Occipital lobe (tissue), 2 donors: ENCODE measurements around the gene RNF152. TPM values are rescaled to one million over a fixed set of nuclear protein-coding genes. Genes with fewer than 3 reads are reported as not detected.

Source experiments
- DNase-seq: peaks from one replicate; lab custom pipeline; 2025; lab: John Stamatoyannopoulos, UW
- total RNA-seq: library from RNA; depleted of rRNA; stranded (reverse); fragments of >200 nt; gene quantifications from one replicate; pipeline ENCODE4 v1.2.3, GENCODE V29; 2014

RNF152 gene
- total RNA-seq, 1 donor from 2014 or later = 97.9 TPM

DNA sequence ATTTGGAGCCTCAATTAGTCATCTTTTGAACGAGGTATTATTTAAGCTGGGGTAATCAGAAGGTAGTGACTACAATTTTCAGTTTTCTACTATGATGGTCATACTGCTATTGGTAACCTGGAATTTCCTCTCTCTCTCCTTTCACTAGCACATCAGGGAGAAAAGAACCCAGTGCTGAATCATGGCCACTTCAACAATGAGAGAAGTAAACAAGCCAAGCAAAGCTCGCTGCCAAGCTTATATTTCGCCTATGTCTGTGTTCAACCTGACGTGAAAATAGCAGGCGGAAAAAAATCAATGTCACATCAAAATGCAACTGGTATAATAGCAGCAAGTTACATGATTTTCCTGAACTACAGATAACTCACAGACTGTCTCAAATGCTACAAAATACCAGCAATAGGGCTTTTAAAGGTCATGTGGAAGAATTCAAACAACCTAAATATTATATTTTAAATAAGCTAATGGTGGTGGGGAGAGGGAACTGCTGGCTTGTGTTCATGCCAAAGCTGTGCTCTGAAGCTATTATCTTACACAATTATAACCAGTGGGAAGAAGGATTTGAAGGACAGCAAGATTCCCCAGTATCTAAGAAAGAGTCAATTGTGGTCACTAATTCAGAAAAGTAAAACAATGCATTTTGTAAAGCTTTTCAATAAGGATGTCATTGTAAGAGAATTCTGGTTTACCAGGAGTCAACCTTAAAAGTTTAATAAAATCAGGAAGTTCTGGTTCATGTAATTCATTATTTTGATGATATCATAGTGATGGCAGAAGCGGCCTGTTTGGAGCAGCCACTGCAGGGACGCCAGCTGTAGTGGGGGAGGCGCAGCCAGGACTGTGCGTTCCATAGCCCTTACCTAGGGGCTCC lies 38.0 kb downstream of the RNF152 start:
- no peak for DNase-seq

DNA sequence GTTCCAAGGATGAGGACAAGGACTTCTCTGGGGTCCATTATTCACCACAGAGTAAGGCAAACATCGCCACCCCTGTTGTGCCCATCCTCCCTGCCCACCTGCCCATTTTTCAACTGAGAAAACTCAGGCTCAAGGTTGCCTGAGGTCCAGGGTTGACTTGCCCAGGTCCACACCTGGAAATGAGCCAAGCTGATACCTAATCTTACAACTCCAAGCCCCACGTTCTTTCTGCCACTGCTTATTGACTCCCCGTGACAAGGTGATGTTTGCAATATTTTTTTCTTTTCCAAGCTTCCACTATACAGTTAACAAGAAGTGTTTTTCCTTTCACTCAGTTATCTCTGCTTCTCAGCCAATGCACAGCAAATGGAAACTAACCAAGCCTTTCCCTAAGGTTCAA lies 39.0 kb downstream of the RNF152 start:
- no peak for DNase-seq

DNA sequence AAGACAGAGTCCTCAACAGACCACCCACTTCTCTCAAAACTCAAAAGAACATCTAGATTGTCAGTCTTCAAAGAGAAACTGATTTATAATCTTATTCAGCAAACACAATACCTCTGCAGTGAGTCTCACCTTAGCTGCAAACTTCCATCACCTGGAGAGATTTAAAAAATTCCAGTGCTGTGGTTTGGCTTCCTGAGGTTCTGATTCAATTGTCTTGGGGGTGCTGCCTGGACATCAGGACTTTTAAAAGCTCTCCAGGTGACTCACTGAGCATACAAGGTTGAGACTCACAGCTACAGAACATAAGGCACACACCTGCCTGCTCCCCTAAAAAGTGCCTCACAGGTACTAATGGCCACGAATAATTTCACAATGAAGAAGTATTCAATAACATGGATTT lies 40.3 kb downstream of the RNF152 start:
- no peak for DNase-seq

DNA sequence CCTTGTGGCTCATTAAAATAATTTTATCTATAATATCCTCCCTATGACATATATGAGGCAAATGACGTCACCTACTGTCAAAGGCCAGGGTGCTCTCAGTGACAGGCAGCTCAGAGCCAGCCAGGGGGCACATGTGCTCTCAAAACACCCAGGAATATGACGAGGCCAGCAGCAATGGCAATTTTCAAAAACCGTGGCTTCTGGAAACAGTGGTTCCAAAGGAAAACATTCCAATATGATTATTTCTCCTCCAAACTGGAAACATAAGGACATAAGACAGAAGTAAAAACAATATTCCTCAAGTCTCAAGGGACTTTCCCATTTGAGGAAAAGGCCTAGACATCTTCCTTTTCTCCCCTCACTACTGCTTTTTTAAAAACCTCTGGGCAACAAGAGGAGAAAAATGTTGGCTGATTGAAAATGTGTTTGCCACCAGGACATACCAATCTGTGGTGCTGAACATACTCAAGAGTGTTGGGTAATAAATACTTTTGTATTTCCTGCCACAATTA lies 40.8 kb downstream of the RNF152 start:
- DNase-seq = no peak

DNA sequence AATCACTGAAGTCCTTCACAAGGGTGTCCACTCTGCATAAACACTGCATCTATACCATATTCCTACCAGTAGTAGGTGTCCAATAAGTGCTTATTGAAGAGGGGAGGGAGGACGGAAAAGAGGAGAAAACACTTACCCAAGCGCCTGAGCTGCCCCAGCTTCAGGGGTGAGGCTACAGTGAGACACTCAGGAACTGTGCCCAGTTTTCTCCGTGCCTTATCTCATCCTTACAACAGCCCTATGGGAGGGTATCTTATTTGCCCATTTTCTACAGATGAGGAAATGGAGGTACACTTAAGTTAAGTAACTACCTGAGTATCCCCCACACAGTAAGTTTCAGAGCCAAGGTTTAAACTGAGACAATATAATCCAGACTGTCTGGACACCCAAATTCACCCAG lies 41.5 kb downstream of the RNF152 start:
- DNase-seq = no peak

DNA sequence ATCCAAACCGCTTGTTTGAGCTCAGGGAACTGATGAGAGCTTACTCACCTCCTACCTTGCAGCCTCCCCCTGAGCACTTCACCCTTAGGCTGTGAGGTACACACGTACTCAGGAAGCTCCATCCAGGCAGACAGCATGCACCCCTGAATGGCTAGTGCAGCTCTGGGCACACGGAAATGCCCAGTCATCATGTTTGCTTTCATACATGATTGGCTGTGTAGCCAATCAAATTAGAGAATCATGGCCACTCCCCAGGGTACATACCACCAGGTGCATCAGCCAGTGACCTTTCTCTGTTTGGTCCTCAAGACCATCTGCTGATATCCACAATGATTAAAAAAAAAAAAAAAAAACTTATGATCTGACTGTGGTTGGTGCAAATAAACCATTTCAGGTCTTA lies 42.1 kb downstream of the RNF152 start:
- no peak for DNase-seq

DNA sequence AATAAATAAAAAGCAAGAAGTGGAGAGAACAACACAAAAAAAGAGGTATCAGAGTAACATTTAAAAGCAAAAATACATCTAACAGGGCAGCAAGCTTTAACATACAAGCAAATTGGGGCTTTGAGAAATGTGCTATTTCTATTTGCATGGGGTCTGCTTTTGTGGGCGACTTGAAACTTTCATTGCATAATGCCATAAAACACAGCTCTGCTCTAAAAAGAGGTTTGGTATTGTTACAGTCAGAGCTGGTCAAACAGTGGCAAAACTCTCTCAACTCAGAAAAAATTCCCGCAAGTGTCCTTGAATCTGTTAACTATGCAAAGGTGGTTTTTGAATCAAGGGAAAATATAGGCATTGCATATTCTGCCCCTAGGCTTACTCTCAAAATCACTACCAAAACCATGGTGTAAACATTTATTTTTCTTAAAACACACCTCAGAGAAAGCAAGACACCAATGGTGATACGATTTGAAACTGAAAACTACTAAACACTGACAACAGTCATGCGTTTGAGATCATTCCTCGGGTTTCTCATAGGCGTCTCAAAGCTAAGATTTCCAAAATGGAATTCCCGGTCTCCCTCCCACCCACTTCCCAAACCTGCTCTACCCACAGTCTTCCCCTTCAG lies 45.5 kb downstream of the RNF152 start:
- no peak for DNase-seq

DNA sequence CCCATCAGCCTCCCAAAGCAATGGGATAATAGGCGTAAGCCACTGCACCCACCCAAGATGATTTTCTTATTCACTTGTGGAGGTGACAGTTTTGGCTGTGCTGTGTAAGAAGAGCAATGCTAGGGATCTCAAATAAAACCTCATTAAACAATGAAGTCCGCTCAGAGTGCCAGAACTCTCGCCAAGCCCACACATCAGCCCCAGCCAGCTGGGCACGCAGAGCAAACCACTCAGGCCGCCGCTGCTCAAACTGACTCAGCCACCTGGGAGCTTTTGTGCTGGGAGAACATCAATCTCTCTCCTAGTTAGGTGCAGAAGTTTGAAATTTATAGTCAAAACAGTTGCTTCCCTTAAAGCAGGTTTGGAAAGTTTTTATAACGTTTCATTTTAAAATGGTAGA lies 47.6 kb downstream of the RNF152 start:
- DNase-seq = no peak

DNA sequence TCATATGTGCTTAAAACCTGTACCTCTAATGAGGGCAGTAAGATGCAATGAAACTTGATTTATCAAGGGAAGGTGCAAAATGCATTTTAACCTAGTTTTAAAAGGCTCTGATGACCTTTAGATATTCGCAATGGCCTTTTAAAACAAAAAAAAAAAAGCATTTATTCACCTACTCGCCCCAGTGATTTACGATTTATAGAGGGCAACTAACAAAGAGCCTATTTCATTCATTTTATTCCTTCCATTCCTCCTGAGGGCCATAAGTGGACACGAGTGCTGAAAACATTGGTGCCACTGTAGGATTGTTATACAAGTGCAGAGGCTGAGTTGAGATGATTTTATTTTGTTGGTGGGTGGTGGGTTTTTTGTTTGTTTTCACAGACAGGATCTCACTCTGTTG lies 48.1 kb downstream of the RNF152 start:
- no peak for DNase-seq

DNA sequence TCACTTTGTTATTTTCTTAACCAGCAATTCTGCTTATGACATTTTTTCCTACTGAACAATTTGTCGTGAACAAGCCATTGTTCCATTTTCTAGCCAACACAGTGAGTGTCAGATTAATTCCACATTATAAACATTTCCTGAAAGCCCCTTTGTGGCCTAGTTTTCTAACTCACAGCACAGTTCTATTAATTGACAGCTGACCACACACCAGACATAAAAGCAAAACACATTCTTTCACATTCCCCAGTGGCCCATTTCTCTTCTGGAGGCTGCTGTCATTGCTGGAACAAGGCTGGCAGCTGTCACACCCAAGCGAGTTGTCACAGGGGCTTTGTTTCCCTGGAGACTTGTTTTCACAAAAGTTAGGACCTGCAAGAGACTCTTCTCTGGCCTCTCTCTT lies 50.7 kb downstream of the RNF152 start:
- DNase-seq = no peak

DNA sequence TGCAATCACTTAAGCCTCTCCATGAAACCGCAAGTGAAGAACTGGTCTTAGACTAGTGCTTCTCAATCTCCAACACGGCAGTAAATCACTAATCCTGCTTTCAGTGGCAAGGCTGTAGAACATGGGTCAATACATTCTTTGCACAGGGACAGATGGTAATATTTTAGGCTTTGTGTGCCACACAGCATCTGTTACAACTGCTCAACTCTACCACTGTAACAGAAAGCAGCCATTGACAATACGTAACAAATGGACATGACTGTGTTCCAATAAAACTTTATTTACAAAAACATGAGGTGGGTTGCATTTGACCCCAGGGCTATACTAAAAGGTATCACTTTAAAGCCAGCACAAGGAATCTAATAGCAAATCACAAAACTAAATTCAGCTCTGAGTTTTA lies 51.1 kb downstream of the RNF152 start:
- DNase-seq = no peak

DNA sequence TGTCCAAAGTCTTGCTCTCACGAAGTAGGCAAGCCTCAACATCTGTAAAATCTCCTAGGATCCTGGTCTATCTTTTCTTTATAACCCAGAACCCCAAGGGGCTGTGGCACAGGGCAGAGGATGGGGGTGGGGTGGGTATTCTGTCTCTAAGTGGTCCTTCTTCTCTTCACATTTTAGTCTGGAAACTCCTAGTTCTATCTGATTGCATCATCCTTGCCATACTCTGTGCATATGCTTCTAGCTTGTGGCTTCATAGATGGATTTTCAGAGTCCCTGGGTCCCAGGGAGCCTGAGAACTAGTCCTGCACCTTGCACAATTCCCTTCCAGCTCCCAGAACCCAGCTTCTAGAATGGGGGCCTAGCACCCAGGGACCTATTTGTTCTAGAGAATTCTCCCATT lies 52.5 kb downstream of the RNF152 start:
- DNase-seq = no peak

DNA sequence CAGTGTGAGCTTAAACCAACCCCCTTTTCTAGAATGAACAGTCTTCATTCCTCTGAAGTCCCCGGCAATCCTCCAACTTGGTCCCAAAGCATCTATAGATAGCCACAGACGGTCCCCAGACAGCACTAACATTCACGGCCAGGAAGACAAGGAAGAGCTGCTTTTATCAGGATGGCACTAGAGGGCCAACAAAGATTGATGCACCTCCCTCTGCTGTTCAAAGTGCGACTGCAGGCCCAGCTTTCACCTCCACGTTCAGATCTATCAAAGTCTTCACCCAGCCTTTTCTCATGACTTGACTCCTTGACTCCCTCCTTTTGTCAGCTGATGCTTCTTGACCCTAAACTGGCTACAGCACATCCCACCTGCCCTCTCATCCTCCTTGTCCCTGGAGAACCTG lies 54.3 kb downstream of the RNF152 start:
- no peak for DNase-seq

DNA sequence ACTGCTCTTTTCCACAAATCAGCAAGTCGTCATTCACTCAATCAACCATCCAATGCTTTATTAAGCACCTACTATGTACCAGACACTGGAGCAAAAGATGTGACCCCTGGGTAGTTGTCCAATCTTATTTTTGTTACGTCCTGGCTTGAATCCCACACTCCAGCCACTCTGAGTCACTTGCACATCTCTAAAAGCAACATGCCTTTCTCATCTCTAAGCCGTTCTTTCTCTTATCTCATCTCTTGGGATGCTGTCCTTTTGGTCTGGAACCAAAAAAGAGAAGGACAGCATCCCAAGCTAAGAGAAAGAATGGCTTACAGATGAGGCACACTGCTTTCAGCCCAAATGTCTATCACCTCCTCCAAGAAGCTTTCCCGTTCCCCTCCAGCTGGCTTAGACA lies 58.8 kb downstream of the RNF152 start:
- no peak for DNase-seq

DNA sequence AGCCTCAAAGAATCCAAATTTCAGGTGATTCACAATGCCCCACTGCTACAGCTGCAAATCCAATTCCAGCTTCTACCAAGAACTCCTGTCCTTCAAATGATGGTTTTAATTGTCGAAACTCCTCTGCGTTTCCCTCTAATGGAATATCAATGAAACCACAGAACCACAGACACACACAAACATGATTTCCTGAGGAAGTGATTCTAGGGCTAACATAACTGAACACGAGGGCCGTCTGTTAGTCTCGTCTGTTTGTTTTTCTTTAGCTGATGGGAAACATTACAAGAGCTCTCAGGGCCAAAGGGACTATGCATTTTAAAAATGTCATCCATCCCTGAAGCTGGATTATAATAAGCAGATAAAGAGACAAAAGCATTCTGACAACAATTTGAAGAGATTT lies 59.4 kb downstream of the RNF152 start:
- no peak for DNase-seq

DNA sequence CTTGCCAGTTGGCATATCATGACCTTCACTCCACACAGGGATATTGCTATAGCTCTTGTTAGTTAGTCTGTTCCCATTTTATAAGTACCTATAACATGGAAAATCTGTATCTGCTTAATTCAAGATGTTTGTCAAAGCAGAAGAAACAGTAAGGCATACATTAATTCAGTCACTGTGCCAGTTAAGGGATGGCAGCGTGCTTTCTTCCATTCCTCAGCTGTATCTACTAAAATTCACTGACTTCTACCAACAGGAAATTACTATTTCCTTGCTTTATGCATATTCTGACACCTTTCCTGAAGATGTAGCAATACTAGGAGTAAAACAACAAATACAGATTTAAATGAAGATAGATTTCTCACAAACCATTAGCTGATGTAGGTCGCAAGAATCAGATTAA lies 59.9 kb downstream of the RNF152 start:
- DNase-seq = no peak

DNA sequence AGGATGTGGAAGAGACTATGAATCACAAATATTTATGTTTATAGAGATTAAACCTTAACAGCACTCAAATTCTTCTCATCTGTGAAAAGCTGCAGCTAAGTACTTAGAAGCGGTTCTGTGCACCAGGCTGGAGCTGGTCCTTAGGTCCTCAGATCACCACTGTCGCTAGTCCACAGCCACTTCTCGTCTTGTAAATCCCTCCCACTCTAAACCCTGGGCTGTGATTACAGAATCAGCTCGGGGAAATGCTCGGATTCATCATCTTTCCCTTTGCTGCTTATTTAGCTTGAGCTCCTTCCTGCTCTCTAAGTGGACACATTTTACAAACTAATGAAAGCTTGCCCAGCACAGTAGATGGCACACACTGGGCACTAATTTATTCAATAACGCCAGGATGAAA lies 61.7 kb downstream of the RNF152 start:
- DNase-seq = no peak

DNA sequence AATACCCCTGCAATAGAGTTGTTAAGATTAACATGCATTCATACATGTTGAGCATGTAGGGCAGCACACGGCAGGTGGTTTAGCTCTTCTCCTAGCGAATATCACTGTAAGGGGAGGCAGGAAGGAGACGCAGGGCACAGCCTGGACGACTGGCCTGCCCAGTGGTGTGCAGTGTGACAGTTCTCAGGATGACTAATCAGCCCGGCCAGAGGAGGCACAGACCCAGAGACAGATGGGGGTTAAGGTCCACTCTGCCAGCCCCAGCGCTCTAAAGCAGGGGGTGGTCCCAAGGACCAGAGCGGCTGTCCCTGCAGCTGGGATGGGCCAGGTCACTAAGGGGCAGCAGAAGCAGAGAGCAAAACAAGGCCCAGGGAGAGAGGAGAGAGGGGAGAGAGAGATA lies 63.7 kb downstream of the RNF152 start:
- DNase-seq = no peak

DNA sequence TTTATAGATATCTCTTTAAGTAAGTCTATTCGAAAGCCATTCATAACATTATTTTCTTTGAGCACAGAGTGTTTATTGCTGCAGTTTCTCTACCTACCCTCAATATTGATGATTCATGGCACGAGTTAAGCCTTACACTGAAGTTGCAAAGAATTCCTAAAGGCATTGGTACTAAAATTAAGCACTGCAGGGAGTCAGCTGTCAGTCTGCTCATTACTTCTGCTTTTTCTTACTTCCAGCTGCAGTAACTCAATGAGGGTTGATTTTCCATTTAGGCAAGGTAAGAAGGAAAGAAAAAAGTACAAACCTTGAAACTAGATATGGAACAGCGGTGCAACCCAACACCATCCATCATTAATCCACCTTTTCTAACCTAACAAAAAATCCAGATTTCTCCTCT lies 65.2 kb downstream of the RNF152 start:
- no peak for DNase-seq

DNA sequence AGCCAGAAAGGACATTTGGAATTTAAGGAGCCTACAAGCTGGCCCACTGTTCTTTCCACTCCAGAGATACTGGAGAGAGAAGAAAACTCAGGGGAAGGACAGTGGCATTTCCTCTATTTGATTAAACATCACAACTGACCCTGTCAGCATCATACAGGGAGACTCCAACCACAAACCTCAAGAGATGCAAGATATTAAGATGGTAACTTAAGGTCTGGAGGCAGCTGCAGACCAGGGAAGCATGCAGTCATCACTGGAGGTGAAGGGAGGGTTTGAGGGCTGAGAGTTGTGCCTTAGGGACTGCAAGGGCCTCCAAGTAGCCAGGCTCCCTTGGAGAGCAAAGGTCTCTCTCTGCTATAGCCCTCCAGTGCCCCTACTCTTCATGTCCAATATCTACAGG lies 67.4 kb downstream of the RNF152 start:
- no peak for DNase-seq

DNA sequence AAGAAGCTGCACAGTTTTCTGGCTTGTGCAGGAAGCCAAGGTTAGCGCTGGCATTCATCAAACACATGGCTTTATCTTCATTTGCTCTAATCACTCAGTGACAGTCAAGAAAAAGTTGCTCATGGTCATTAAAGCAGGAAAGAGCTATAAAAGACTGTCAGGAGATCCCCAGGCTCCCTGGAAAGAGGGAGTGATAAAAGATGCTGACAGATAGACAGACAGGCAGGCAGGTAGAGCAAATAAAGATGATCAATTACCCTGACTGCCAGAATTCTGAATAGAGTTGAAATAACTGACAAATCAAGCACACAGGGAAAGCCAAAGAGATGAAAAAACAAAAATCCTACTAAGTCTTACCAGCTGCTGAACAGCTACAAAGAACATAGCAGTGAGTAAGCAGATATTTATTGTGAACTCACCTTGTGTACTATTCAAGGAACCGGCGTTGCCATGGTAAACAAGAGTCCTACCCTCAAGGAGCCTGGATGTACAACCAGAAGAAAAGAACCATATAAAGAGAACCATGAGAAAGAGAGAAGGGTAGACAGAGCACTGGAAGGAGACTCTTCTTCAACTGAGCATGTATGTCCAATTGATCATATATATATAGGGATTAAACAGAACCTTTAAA lies 68.0 kb downstream of the RNF152 start:
- no peak for DNase-seq

DNA sequence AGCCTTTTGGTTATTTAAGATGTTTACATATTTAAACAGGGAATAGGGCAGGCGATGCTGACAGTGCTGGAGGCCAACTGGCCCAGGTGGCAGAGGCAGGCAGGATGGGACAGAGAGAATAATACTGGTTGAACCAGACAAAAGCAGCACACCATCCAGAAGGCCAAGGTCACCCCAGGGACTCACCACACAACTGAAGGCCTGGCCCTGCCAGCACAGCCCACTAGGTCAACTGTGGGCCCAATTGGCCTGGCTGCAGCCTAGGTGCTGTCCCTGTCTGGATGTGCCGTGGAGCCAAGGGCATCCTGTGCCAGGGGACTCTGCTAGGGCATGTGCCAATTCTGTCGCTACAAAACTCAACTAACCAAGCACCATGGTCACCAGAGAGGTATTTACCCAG lies 69.2 kb downstream of the RNF152 start:
- DNase-seq = no peak

DNA sequence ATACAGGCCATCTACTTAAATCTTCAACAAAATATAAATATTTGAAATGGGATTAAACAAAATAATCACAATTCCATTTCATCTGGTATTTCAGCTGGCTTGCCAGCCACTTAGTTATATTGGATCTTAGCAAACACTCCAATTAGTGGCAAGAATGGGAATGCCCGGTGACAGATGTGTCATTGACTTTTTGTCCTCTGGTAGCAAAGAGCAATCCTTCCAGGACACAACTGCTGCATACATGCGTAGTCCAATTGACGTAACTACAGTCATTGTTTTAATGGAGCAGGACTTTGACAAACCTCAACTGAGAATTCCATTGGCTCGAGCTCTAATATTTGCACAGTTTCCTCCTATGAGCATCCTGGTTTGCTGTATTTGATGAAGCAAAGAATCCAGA lies 69.9 kb downstream of the RNF152 start:
- no peak for DNase-seq
